Prostate gland (tissue), 2 donors: ENCODE data around the gene ZBTB37.

Experiments
- POLR2AphosphoS5 ChIP-seq: sonication (generic); formaldehyde crosslinking; IDR thresholded peaks from one replicate; pipeline ENCODE4 v1.6.1; 2017; ENCODE audit warnings: antibody characterized with exemption
- TF ChIP-seq, protein P1 (sequence below), 4 experiments: fragments of 200-600 bp in 2 of 4; fragments of 450-650 bp in 2 of 4; sonication (generic) in 2 of 4; IDR thresholded peaks; 1 replicate in 3 of 4; 2 replicates in 1 of 4; pipeline ENCODE4 v1.5.1; 2016 to 2019; ENCODE audit warnings: antibody characterized with exemption in 4 of 4, mild to moderate bottlenecking in 2 of 4, moderate library complexity in 2 of 4

DNA sequence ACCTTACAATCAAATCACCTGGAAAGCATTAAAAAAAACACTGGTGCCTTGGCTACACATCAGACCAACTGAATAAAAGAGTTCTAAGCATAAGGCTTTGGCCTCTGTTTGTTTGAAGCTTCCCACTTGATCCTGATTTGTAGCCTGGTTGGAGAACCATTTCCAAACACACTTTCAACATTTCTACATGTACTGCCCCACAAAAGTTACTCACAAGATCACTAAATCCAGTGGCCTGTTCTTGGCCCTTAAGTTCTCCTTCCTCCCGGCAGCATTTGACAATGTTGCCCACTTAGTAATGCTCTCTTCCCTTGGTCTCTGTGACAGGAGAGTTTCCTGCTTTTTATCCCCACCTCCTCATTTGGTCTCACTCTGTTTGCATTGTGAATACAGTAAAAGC, 12.2 kb upstream of the ZBTB37 start:
- TF ChIP-seq, protein P1, sequence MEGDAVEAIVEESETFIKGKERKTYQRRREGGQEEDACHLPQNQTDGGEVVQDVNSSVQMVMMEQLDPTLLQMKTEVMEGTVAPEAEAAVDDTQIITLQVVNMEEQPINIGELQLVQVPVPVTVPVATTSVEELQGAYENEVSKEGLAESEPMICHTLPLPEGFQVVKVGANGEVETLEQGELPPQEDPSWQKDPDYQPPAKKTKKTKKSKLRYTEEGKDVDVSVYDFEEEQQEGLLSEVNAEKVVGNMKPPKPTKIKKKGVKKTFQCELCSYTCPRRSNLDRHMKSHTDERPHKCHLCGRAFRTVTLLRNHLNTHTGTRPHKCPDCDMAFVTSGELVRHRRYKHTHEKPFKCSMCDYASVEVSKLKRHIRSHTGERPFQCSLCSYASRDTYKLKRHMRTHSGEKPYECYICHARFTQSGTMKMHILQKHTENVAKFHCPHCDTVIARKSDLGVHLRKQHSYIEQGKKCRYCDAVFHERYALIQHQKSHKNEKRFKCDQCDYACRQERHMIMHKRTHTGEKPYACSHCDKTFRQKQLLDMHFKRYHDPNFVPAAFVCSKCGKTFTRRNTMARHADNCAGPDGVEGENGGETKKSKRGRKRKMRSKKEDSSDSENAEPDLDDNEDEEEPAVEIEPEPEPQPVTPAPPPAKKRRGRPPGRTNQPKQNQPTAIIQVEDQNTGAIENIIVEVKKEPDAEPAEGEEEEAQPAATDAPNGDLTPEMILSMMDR (IDR thresholded peaks at IDR 0.05) = no peak
- TF ChIP-seq POLR2AphosphoS5 = no peak
